A673 (cell line): Measurements from ENCODE around the gene RCBTB2. TPM values are rescaled to one million over a fixed set of nuclear protein-coding genes. Genes with fewer than 3 reads are reported as not detected.

Experiments
- BruUV-seq: library from RNA; stranded (reverse); fragments of 400-500 nt; replicated peaks from 2 replicates; lab custom pipeline; 2021; lab: Mats Ljungman, UMichigan
- CTCF ChIA-PET: fragments of 300-600 bp; sonication (Branson Sonifier 250); formaldehyde crosslinking; loops from one replicate; lab custom pipeline; 2022; ENCODE audit warnings: antibody characterized with exemption; lab: Charles Lee
- POLR2A ChIA-PET: fragments of 300-600 bp; sonication (Branson Sonifier 250); formaldehyde crosslinking; loops from one replicate; lab custom pipeline; 2022; ENCODE audit warnings: antibody characterized with exemption; ENCODE audit not compliant: low non-redundant PET; lab: Charles Lee
- DNase-seq: peaks from one replicate; pipeline ENCODE4 v3.0.0-alpha.2; 2015; ENCODE audit warnings: low spot score
- H3K27ac ChIP-seq: fragments of 200-600 bp; sonication (generic); 2 replicates; pipeline ENCODE4 v1.5.1; 2016; ENCODE audit warnings: mixed run types, low read depth, mild to moderate bottlenecking, mixed read lengths, antibody characterized with exemption, low read length; ENCODE audit not compliant: poor library complexity, severe bottlenecking
- H3K27me3 ChIP-seq: fragments of 200-600 bp; sonication (generic); replicated peaks from 2 replicates; pipeline ENCODE4 v1.6.1; 2017; ENCODE audit warnings: mixed run types, low read depth, mild to moderate bottlenecking, mixed read lengths, antibody characterized with exemption, low read length; ENCODE audit not compliant: insufficient read depth, poor library complexity
- H3K36me3 ChIP-seq: fragments of 200-600 bp; sonication (generic); 2 replicates; pipeline ENCODE4 v1.6.1; 2016; ENCODE audit warnings: mixed run types, mild to moderate bottlenecking, mixed read lengths, antibody characterized with exemption, low read length; ENCODE audit not compliant: insufficient read depth, poor library complexity, severe bottlenecking
- H3K4me1 ChIP-seq: fragments of 200-600 bp; sonication (generic); 2 replicates; pipeline ENCODE4 v1.6.1; 2017; ENCODE audit warnings: mixed run types, mild to moderate bottlenecking, mixed read lengths, antibody characterized with exemption, low read length; ENCODE audit not compliant: insufficient read depth, poor library complexity, severe bottlenecking
- H3K4me3 ChIP-seq: fragments of 200-600 bp; sonication (generic); 2 replicates; pipeline ENCODE4 v1.5.1; 2016; ENCODE audit warnings: low read depth, mixed run types, mild to moderate bottlenecking, mixed read lengths, low read length; ENCODE audit not compliant: poor library complexity, severe bottlenecking
- H3K9me3 ChIP-seq: fragments of 200-600 bp; sonication (generic); 2 replicates; pipeline ENCODE4 v1.6.1; 2016; ENCODE audit warnings: mixed run types, low read depth, mild to moderate bottlenecking, mixed read lengths, antibody characterized with exemption, low read length; ENCODE audit not compliant: poor library complexity, severe bottlenecking
- CTCF ChIP-seq: fragments of 300-800, 200-600 bp; sonication (generic); conservative IDR thresholded peaks from 2 replicates; pipeline ENCODE4 v1.5.1; 2017; ENCODE audit warnings: low read depth, mild to moderate bottlenecking, antibody characterized with exemption, low read length, moderate library complexity, mixed read lengths
- EZH2 ChIP-seq: fragments of 200-600 bp; sonication (generic); IDR thresholded peaks from 2 replicates; pipeline ENCODE4 v1.6.1; 2017; ENCODE audit warnings: borderline replicate concordance, low read depth, mild to moderate bottlenecking, mixed read lengths, antibody characterized with exemption, low read length; ENCODE audit not compliant: poor library complexity, severe bottlenecking
- intact Hi-C: fragments of 100-400 bp; cut with micrococcal nuclease; formaldehyde crosslinking; loops from one replicate; pipeline ENCODE4 v1.10.0; 2022; ENCODE audit not compliant: unreplicated experiment
- total RNA-seq: library from RNA; stranded (reverse); gene quantifications from 2 replicates; pipeline ENCODE4 v1.2.3, GENCODE V29; 2021

Gene RCBTB2
- total RNA-seq, 1 experiment from 2014 or later: 6.3 TPM

DNA sequence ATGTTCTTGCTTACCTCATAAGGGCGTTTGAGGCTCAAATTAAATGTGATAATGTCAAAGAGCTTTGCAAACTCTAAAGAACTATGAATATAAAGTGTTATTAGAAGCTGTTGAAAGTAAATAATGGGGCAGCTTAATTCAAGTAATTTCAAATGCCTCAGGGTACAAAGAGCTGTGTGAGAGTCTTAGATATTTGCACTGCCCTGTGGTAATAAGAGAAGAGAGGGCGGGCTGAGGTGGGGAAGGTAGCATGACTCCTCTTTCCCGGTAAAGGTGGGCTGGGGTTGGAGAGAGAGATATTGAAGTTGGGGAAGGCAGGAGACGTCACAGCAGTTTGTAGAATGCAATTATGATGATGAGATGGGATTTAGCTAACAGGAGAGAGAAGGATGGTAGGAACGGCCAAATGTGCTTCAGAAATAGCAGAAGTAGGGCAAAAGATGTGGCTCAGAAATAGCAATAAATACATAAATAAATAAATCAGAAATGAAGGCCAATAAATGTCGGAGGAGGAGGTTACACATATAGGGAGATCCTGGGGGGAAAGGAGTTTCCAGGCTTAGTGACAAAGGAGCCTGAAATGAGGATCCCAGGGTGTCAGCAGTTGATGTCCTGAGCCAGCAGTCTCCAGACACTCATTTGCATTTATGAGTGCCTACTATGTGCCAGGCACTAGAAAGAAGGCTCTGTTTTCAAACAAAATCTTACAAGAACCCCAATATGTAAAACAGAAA lies 35.7 kb upstream of the RCBTB2 start:
- TF ChIP-seq EZH2 (no peak), CTCF (no peak)
- ChIA-PET POLR2A (no interaction called here), CTCF (no interaction called here)
- intact Hi-C loops: no loop called here
- DNase-seq: no peak
- no peak overlapping the region for H3K27ac ChIP-seq
- BruUV-seq: no TSS peak
- no peaks in the 10 kb centered on the region for H3K9me3 ChIP-seq
- no peaks in the 10 kb centered on the region for H3K36me3 ChIP-seq
- H3K27me3 ChIP-seq: no peaks in the 10 kb centered on the region
- H3K4me3 ChIP-seq: no peak overlapping the region
- peaks cover 7% of the 10 kb centered on the region for H3K4me1 ChIP-seq

GRCh38 chr13:48567515-48568369 lies 34.9 kb upstream of the RCBTB2 start:
- TF ChIP-seq CTCF (no peak), EZH2 (no peak)
- no peaks in the 10 kb centered on the region for H3K36me3 ChIP-seq
- H3K9me3 ChIP-seq: no peaks in the 10 kb centered on the region
- ChIA-PET POLR2A (no interaction called here), CTCF (interaction anchor here (0.6 kb wide), 1 partner anchor 441 kb away, joined by 7 read pairs; no protein-coding TSS in a partner anchor)
- no peak overlapping the region for H3K4me3 ChIP-seq
- DNase-seq: no peak
- no TSS peak for BruUV-seq
- H3K27ac ChIP-seq: no peak overlapping the region
- intact Hi-C loops: no loop called here
- peaks cover 7% of the 10 kb centered on the region for H3K4me1 ChIP-seq
- no peaks in the 10 kb centered on the region for H3K27me3 ChIP-seq

DNA sequence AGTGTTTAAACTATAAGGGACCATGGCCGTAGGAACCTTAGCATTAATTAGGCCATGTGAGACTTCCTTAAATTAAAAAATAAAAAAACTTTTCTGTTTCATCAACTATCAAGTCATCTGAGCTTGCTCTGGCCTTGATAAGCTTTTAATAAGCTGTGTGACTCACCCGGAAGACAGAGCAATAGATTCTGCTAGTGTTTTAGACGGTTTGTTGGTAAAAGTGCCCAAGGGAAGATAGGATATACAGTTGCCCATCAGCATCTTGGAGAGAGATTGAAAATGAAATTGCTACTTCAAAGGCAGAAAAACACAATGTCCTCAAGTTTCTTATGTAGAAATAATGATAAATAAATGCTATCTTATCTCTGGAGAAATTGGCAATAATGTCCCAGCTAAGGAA lies 31.2 kb upstream of the RCBTB2 start:
- peak; percentile 34 for DNase-seq
- intact Hi-C loops: no loop called here

More for the DNA sequence above, 31.2 kb upstream of the RCBTB2 start:
- BruUV-seq: no TSS peak
- Histone ChIP-seq H3K4me3 (no peak overlapping the region), H3K27me3 (no peaks in the 10 kb centered on the region), H3K9me3 (no peaks in the 10 kb centered on the region), H3K4me1 (no peaks in the 10 kb centered on the region), H3K27ac (no peak overlapping the region), H3K36me3 (no peaks in the 10 kb centered on the region)
- ChIA-PET POLR2A (no interaction called here), CTCF (interaction anchor here (0.5 kb wide), 1 partner anchor 16 kb away, joined by 3 read pairs; no protein-coding TSS in a partner anchor)
- no peak for TF ChIP-seq EZH2
- no peak for TF ChIP-seq CTCF
